NCI-H1694 (cell line): ENCODE measurements around the gene RBP3.

Source experiments
- DNase-seq: peaks from one replicate; lab custom pipeline; 2025; lab: John Stamatoyannopoulos, UW

RBP3 gene

GRCh38 chr10:47357911-47358310 is 9.7 kb downstream of the RBP3 start:
- no peak for DNase-seq

- no peak for DNase-seq
These were observed 10.3 kb downstream of the RBP3 start for GRCh38 chr10:47358457-47358856.

GRCh38 chr10:47359101-47359500 is 10.9 kb downstream of the RBP3 start:
- DNase-seq = no peak

DNA sequence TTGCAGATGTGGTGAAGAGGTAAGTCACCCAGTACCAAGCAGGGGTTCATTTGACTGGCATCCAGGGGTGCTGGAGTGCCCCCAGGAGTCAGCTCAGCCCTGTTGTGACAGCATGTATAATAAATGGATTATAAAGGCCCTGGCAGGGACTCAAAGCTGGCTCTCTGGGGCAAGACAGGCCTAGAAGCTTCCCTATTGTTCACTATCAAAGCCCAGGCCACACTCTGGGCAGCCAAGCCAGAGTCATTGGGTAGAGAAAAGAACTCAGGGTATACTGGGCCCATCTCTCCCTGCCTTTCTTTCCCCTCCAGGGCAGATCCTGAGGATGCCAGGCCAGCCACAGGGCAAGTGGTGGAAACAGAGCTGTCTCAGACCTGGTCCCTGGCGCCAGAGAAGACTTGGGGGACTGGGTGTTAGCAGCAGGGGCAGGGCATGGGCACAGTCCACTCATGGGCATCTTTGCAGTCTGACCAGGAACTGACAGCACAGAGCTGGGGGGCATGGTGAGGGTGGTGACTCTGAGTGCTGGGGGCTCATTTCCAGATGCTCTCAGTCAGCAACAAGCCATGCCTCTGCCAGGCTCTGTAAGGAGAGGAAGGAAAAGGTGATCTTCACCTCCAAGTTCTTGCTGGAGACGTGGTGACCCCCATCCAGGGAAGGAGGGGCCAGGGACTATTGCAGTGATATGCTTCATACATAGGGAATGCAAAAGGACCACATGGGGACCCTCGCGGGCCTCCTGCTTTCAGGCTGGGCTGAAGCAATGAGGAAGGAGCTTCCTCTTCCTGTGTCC is 11.7 kb downstream of the RBP3 start:
- DNase-seq = no peak

GRCh38 chr10:47360419-47361040 is 12.4 kb downstream of the RBP3 start:
- DNase-seq = no peak

DNA sequence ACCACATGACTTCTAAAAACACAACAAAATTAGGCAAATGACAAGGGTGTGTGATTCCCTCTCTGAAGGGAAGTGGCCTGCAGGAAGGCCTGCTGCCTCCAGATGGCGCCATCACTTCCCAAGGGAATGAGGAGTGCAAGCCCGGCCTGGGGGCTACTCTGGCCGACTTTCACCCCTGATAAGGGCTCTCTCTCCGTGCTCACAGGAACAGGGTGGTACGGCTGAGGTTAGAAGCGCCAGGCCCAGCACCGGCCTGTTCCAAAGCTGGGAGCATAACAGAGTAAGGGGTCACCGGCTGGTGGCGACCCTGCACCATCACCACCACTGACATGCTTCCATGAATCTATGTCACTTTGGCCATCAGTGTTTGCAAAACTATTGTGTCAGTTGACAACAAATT is 13.1 kb downstream of the RBP3 start:
- DNase-seq = no peak

DNA sequence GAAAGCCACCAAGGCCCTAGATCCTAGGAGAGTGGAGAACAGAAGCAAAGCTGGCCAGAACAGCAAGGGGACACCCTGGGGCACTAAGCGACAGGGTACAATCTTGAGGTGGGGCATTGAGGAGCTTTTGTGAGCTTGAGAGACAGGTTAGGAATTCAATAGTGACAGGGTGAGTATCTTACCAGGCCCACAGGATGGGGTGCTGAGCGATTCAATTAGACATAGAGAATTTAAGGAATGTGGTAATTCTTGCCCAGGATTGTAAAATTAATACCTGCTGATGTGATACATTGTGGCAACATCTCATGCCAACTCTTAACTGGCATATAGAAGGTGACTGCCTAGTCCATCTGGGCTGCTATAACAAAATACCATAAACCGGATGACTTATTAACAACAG is 14.0 kb downstream of the RBP3 start:
- no peak for DNase-seq

GRCh38 chr10:47363781-47364180 is 15.6 kb downstream of the RBP3 start:
- DNase-seq = no peak

GRCh38 chr10:47364366-47364765 is 16.2 kb downstream of the RBP3 start:
- no peak for DNase-seq

- DNase-seq = no peak
These were observed 16.7 kb downstream of the RBP3 start for GRCh38 chr10:47364911-47365310.

- no peak for DNase-seq
These were observed 17.4 kb downstream of the RBP3 start for GRCh38 chr10:47365431-47366180.

DNA sequence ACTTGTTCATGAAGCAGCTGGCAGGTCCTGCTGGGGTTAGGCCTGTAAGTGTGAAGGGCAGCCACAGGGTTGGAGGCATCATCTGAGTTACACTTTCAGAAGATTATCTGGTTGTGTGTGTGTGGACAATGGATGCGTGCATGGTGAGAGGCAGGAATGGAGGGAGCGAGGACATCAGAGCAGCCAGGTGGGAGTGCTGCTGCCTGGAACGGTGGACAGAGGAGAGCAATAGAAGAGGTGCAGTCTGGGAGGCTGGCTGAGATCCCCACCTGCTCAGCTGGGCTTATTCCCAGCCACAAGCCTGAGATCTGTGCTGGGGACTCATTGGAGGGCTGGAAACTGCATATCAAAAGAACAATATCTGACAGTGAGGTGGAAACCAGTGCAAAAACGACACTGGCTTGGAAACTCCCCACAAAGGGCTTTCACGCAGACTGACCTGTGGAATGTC is 18.0 kb downstream of the RBP3 start:
- DNase-seq = no peak

- DNase-seq = no peak
These were observed 18.7 kb downstream of the RBP3 start for GRCh38 chr10:47366731-47367460.

DNA sequence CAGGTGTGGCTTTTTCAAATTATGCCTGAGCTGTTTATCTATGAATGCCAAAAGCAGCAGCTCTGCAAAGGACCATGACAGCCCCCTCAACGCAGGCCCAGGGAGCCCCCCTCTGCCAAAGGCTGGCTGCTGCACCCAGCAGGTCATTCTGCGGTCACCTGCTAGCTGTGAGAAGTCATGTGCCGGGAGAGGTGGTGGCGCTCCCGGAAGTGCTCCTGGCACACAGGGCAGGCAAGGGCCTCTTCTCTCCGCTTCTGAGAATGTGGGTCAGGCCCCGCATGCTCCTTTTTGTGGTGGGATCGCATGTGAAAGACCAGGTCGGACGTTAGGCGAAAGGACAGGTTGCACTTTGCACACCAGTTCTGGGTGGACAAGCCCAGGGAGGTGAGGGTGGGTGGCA is 19.5 kb downstream of the RBP3 start:
- no peak for DNase-seq

GRCh38 chr10:47368431-47369180 is 20.4 kb downstream of the RBP3 start:
- DNase-seq = no peak

DNA sequence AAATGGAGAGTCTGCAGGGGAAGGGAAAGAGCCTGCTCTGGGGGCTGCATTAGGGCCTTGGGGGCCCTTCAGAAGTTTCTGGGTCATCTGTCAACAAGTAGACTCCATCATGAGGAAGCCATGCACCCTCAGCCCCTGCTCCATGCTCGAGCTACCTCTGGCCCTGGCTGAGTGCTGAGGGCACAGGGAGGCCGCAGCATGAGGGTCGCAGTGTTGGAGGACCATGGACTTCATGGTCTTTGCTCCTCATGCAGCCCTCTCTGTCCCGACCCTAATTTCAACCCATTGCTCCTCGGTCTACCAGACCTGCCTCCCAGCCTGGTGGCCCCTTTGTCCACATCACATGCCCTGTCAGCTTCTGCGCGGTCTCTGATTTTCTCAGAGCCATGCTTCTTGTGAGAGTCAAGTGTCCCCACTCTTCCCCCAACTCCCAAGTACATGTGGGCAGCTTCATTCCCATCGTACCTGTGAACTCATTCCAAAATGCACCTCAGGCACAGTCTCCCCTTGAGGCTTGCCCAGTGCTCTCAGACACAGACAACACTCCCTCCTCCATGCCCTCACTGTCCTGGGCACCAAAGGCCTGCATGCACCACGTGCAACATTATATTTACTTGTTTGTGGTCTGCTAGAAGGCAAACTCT is 21.2 kb downstream of the RBP3 start:
- no peak for DNase-seq

DNA sequence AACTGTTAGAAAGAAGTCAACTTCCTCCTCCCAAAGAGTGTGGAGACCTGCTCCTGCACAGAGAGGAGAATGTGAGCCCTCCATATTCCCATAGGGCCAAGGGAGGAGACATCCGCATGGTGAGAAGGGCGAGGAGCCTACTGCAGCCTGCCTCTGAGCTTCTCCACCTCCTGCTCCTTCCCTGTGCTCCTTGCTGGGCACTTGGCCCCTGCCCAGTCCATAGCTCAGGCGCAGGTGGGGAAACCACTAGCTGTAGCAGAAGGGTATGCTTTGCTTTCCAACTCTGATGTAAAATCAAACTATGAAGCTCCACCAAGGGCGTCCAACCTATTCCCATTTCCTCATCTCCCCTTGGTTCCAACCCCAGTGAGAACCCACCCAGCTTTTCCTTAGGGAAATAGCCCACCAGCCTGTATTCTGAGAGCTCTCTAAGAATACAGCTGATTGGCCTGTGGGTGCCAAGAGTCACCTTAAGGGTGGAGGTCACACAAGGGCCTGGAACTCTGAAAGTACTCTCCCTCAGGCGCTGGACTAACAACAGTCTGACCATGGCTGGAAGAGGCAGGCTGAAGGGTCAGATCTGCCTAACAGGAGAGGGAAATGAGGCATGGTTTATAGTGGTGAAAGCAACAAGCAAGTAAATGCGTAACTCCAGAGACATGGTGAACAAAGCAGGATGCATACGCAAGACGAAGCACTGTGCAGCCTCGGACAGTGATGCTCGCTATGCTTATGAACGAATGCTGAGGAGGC is 22.0 kb downstream of the RBP3 start:
- no peak for DNase-seq

DNA sequence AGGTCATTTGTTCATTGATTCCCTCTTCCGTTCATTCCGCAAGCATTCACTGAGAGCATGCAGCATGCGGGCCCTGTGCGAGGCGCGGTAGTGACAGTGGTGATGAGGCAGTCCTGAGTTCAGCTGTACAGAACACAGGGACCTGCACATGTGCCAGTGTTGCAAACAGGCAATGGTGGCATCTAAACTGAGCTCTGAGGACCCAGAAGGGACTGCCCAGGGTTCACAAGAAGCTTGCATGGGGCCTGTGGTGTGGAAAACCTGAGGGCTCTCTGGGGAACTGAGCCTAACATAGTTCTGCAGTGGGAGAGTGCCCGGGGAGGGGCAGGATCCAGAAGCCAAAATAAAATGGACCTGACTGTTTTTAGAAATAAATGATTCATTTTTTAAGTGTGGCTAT is 22.7 kb downstream of the RBP3 start:
- no peak for DNase-seq

GRCh38 chr10:47371629-47372485 is 23.7 kb downstream of the RBP3 start:
- DNase-seq = no peak
